GM21576 (cell line): Measurements from ENCODE around the gene IFNA2.
A peak's percentile ranks its signal among the peaks of the same experiment; 100 is the strongest.
"Not testable (repeated sequence)": the region's sequence is repeated elsewhere in the genome, so short reads cannot be mapped to it uniquely, and the experiment has no call there.

ENCODE experiments used
- ATAC-seq: cut with Tn5 transposase; IDR thresholded peaks from one replicate; pipeline ENCODE4 v1.9.1; 2021; ENCODE audit warnings: mild to moderate bottlenecking, moderate library complexity; ENCODE audit not compliant: unreplicated experiment

IFNA2 gene

DNA sequence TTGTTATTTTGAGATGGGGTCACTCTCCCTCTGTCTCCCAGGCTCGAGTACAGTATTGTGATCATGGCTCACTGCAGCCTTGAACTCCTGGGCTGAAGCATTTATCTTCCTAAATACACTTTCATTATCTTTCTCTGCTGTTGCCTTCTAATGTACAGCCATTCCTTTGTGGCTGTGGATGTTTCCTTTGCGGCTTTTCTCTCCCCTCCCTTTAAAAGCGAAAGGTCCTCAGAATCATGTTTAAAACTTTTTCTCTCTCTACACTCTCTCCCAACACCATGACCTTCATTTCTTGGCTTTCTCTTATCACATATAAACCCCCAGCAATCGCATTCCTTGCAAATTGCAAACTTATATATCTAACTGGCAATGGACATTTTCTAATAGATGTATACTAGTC lies 1.6 kb downstream of the IFNA2 start:
- no peak for ATAC-seq

DNA sequence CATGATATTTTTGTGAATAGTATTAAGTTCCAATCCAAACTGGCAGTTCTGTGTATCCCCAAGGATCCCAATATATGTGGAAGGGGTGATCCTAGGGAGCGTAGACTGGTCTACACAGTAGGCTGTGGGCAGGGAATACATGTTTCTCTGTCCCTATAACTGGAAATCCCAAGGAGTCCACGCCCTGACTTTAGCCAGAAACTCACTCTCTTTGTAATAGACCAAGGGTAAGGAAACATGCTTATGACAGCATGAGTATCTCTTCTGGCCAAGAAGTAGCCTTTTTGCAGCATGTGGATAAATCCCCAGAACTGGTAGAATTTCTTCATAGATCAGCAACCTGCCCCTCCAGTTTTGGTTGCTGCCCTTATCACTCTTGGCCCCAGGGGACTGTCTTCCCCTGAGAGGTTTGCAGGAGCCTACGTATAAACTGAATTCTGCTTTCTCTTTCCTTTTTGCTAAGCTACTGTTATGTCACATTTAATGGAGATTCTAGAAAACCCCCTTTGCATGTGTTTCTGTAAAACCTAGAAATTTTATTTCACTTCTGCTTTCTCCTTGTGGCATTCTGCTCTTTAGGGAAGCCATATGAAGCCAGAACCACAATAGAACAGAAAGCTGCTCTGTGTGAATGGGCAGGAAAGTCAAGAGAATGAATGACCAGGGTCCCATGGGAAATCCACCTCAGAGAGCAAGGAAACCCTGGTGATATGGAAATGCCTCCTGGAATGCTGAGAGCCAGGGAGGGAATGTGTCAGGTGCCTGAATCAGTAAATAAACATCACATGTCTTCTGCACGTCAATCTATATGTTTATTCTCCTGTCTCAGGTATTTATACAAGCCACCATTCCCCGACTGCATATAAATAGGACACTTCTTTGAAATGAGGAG lies 3.5 kb downstream of the IFNA2 start:
- ATAC-seq = peak; percentile 98

DNA sequence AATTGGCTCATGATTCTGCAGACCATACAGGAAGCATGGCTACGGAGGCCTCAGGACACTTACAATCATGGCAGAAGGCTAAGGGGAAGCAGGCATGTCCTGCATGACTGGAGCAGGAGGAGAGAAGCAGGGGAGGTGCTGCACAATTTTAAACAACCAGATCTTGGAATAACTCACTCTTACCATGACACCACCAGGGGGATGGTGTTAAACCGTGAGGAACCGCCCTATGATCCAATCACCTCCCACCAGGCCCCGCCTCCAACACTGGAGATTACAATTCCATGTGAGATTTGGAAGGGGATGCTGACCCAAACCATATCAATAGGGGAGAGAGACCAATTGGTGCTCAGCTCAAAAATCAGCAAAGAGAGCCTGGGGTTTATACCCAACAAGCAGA lies 13.7 kb downstream of the IFNA2 start:
- ATAC-seq = not testable (repeated sequence)

DNA sequence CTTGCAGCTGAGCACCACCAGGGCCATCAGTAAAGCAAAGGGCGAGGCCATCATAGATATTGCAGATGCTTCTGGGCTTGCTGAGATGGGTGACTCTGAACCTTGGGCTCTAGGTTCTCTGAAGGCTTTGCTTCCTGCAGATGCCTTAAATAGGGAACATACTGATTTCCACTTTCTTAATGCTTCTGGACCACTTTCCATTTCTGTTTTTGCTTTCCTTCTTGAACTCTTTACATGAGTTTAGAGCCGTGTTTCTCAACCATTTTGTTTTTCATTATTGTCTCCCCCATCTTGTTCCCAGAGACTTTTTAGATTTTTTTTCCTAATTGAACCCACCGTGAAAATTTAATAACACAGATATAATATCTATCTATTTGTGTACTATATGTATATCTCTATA lies 17.2 kb downstream of the IFNA2 start, which contains the start of gene IFNA13:
TSS of gene IFNA13 (minus strand) at position 101 of the 400 bp plus-strand sequence. CDS start at position 54, 47 bp downstream.
- ATAC-seq = no peak

DNA sequence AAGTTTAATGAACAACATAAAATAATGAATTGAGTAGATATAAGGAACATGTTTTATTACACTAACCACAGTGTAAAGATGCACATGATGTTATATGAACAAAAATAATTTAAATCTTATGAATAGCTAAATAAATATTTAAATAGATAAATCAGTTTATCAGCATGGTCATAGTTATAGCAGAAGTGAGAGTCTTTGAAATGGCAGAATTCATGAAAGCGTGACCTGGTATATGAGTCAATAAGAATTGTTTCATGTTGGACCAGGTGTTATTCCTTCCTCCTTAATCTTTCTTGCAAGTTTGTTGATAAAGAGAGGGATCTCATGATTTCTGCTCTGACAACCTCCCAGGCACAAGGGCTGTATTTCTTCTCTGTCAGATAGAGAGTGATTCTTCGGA lies 18.0 kb downstream of the IFNA2 start:
- ATAC-seq = peak; percentile 94

DNA sequence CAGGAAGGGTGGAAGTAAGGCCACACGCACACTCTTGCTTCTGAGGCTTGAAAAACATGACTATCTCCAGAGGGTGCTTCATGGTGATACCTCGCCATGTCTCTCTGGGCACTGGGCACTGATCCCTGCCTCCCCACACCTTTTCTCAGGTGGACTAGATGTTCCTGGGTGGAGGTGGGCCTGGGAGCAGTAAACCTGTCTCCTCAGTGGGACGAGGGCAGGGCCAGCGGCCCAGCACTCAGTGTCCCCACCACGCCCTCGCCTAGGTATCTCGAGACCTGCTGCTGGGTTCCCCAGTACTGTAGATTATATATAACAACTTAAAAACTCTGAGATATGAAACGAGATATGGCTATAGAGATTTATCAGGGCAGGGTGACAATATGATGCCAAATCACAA lies 22.9 kb downstream of the IFNA2 start:
- ATAC-seq = no peak

DNA sequence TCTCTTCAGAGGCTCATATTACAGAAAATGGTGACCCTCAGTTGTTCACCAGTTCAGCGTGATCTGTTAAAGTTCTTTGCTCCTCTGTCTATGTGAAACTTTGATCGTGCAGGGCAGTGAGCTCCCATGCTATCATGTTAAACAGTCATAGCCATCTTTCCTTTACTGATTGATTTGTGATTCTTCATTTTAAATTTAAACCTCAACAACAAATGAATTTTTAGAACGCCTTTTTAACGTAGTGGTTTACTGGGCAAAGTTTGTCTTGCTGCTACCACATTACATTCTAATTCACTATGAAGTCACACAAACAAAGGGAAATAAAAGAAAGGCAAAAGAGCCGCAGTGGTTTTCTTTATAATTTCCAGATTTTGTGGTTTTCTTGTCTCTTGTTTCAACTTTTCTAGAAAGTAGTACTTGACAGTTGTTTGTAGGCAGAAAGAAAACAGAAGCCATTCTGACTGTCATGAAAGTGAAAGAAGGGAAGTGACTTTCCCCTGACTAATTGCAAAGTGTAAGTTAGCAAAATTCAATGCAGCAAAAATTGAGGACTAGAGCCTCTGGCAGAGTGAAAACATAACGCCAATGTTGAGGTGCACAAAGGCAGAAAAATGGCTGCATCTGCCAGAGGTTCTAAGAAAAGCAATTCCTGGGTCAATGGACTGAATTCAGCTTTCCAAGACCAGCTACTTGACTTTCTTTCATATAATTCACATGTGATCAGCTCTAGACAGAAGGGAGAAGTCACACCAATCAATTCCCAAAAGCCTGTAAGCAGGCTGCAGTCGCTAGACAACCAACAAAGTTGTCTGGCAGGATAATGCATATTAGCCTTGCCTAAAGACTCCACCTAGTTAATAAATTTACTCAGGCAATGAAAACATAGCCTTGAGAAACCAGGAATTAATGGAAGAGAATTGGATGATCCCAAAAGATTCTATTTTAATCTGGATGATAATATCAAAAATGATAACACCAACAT lies 27.4 kb downstream of the IFNA2 start:
- peak; percentile 93 for ATAC-seq

DNA sequence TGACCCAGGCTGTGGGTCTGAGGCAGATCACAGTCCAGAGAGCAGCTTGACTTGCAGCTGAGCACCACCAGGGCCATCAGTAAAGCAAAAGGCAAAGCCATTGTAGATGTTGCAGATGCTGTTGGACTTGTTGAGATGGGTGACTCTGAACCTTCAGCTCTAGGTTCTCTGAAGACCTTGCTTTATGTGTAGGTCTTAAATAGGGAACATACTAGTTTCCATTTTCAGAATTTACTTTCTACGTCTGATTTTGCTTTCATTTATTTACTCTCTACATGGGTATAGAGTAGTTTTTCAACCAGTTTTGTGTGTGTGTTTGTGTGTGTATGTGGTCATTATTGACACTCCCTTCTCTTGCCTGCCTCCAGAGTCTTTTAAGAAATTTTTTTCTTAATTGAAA lies 34.4 kb downstream of the IFNA2 start, which contains the start of gene IFNA6:
TSS of gene IFNA6 (minus strand) at position 101 of the 400 bp plus-strand sequence. CDS start at position 101, 0 bp downstream.
- ATAC-seq = no peak

DNA sequence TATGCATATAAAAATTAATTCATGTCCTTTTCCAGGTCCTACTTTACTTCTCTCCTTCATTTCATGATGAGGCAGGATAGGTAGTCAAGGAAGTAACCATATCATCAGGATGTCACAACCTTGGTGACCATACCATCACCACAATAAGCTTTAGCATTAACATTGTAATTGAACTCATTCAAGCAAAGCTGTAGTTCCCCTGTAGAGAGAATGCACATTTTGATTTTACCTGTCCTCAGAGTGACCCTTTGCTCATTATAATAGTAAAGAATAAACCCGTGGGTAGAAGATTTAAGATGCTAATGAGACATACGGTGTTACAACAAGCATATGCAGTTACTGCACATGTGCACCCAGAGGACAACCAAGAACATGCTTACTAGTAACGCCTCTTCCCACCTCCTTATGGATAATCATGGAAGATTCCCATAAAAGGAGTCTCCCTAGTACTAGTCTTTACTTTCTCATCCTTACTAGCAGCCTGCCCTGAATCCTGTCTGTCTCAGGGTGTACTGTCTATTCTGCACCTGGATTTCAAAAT lies 36.7 kb downstream of the IFNA2 start:
- no peak for ATAC-seq

DNA sequence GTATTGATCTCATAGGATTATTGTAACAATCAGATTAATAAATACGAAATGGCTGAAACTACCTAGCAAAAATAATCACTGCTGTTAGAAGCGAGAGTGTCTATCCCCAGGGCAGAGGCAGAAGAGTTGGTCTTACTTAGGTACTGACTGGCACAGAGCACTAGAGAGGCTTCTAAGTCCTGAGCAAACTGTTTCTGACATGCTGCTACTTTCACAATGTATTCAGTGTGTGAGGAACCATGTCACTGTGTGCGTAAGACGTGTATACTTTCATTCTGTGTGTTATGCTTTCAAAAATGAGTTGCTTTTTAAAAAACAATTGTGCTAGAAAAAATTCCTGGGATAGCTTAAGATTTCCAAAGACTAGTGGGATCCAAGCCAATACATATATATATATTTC lies 44.5 kb downstream of the IFNA2 start:
- no peak for ATAC-seq

DNA sequence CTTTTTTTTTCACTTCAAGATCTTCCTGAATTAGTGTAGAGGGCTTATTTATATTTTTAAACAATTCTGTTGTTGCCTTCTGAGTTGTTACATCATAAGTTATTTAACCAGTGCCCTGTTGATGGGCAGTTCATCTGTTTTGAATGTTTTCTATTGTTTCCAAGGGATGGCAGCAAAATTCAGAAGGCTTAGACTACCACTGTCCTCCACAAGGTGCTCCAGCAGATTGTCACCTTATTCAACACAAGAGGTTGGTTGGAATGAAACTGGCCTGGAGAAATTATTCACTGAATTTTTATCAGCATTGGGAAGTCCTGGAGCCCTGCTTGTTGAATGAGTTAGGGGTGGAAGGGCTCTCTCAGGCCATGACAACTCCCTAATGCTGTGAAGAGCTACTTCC lies 48.7 kb downstream of the IFNA2 start:
- no peak for ATAC-seq

DNA sequence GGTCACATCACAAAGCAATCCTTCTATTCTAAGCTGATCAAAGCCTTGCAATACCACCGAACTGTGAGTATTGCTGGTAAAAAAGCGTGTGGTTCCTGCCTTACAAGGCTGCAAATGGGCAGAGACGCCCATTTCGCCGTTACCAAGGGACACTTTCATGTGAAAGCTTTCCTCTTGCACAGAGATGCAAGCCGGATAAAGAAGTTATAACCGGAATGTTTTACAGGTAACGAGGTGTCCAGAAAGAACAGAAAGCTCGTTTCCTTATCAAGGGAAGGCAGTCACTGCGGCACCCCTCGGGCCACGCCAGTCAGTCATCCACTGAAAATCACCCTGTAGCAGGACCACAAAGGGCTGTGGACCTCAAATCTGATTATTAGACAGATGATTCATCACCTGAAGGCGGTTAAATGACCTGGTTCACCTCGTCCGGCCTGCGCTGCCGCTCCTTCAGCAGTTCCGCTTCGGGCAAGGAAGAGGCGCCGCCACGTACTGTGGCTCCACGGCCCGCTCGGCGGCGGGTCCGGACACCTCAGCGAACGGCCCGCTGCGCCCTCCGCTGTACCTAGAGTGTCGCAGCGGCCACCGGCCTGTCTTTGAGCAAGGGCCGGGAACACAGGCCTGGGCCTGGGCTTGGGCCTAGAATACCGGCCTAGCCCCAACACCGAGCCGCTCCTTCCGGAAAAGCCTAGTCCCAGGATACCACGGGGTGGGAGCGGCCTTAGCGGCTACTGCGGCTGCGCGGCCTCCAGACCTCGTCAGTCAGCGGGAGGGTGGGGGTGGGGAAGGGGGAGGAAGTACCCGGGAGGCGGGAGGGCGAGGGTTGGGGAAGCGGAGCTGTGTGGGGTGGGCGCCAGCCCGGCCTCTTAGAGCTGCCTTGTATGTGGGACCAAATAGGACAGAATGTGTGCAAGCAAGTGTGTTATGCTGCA lies 50.2 kb downstream of the IFNA2 start, which contains the start of gene KLHL9:
TSS of gene KLHL9 (minus strand) at position 704 of the 932 bp plus-strand sequence. CDS start at position 159, 545 bp downstream.
- peak; percentile 89 for ATAC-seq
